HG02981 (cell line): ENCODE measurements around the gene GARRE1.

Source experiments
- ATAC-seq: cut with Tn5 transposase; IDR thresholded peaks from one replicate; pipeline ENCODE4 v1.9.1; 2021; ENCODE audit warnings: mild to moderate bottlenecking, moderate library complexity; ENCODE audit not compliant: unreplicated experiment

The GARRE1 gene

GRCh38 chr19:34287662-34288140 lies 33.3 kb downstream of the GARRE1 start:
- ATAC-seq: no peak

GRCh38 chr19:34288381-34288780 lies 34.0 kb downstream of the GARRE1 start:
- no peak for ATAC-seq

GRCh38 chr19:34291235-34291634 lies 36.9 kb downstream of the GARRE1 start:
- no peak for ATAC-seq

- ATAC-seq: no peak
Measured at GRCh38 chr19:34295103-34295502, 40.7 kb downstream of the GARRE1 start.

- no peak for ATAC-seq
Measured at GRCh38 chr19:34298891-34299520, 44.7 kb downstream of the GARRE1 start.

GRCh38 chr19:34299576-34299975 lies 45.2 kb downstream of the GARRE1 start:
- ATAC-seq: no peak

- no peak for ATAC-seq
Measured at GRCh38 chr19:34300380-34300779, 46.0 kb downstream of the GARRE1 start.

- no peak for ATAC-seq
Measured at GRCh38 chr19:34300962-34301361, 46.6 kb downstream of the GARRE1 start.
